Activated CD8-positive, alpha-beta memory T cell treated with anti-CD3 and anti-CD28 coated beads for 1 hour (primary cell): ENCODE results near the gene MOV10.

Experiments used
- DNase-seq, 2 donors: peaks; one replicate each; pipeline ENCODE4 v3.0.0-alpha.2; 2020; ENCODE audit warnings: low read depth in 1 of 2; ENCODE audit errors: extremely low read depth in 1 of 2

MOV10 gene

DNA sequence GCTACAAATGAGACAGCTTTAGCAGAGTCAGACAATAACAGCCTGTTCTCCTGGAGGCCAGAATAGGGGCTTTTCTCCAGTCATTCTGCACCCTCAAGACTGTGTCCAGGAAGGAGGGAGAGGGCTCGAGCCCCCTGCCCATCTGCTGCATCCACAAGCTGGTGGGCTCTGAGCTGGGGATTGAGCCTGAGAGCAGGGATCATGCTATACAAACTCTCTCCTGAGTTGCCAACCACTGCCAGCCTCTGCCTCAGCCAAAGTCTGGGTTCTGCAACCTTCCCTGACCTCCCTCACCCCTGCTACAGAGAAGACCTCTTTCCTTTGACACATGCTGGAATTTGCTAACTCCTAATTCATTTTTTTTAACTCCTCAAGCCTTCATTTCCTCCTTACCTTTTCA is 55.5 kb downstream of the MOV10 start:
- DNase-seq = no peak

- no peak for DNase-seq
Observed at GRCh38 chr1:112731451-112731850, 57.0 kb downstream of the MOV10 start.

GRCh38 chr1:112735752-112736151 is 61.3 kb downstream of the MOV10 start:
- no peak for DNase-seq

- no peak for DNase-seq
Observed at GRCh38 chr1:112737573-112737972, 63.1 kb downstream of the MOV10 start.

GRCh38 chr1:112743174-112744008 is 68.9 kb downstream of the MOV10 start:
- no peak for DNase-seq

DNA sequence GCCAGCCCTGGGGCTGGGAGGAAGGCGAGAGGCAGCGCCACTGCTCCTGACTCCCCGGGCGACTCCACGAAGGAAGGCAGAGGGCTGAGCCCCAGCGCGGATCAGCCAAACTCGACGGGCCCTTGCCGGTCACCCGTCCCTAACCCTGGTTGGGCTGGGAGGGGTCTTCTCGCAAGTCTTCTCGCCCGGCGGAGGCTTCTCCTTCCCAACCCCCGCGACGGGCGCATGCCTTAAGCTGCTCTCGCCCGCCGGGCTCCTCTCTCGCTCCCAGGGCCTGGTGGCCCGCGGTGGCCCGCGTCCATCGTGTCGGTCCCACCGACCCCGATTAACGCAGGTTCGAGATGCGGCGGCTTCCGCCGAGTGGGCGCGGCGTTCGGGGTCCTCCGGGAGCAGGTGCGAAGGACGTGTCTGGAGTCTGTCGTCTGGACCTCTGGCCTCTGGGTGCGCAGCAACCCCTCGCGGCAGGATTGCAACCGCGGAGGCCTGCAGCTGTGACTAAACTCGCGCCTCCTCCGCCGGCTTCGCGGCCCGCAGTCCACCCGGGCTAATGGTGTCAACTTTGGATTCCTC is 69.6 kb downstream of the MOV10 start:
- no peak for DNase-seq

- DNase-seq = no peak
Observed at GRCh38 chr1:112748396-112748795, 73.9 kb downstream of the MOV10 start.
